Measurements from ENCODE around the gene CBFA2T2. TPM values are rescaled to one million over a fixed set of nuclear protein-coding genes. Genes with fewer than 3 reads are reported as not detected.

The CBFA2T2 gene
- total RNA-seq, 2 experiments from 2014 or later = 17.9 to 18.6 TPM

- ATAC-seq (ENCODE audit: poor library complexity) (peak; percentile 27), DNase-seq (peak in 13 of 14 experiments; percentile 44 to 78 (median 59))
- H3K9me3 ChIP-seq (ENCODE audit: control insufficient read depth in 1 of 2, insufficient read depth in 1 of 2, low read length in 2 of 2) = no peaks in the 10 kb centered on the region
- Mint-ChIP-seq H3K9me3 (no peaks in the 10 kb centered on the region), H3K4me3 (peak overlapping the region; percentile 75), H3K27me3 (no peaks in the 10 kb centered on the region), H3K27ac (peak overlapping the region; percentile 82), H3K4me1 (ENCODE audit: low read depth) (peaks cover 38% of the 10 kb centered on the region), H3K36me3 (ENCODE audit: low read depth) (no peaks in the 10 kb centered on the region)
- H3K4me3 ChIP-seq (ENCODE audit: low read length) = no peak overlapping the region
- ChIA-PET POLR2A (interaction anchor here (0.7 to 2.5 kb wide), 7 partner anchors 21 to 1247 kb away, joined by 3 to 19 read pairs (median 4); partner anchors contain the start of gene PXMP4), CTCF (interaction anchor here (0.9 to 1.8 kb wide), 3 partner anchors 22 to 42 kb away, joined by 3 to 7 read pairs (median 6); no protein-coding TSS in a partner anchor)
- no peak overlapping the region for H3K27ac ChIP-seq (ENCODE audit: low read depth in 1 of 2, low read length in 2 of 2)
- no peaks in the 10 kb centered on the region for H3K36me3 ChIP-seq (ENCODE audit: insufficient read depth, low read length)
- TF ChIP-seq, protein P1, sequence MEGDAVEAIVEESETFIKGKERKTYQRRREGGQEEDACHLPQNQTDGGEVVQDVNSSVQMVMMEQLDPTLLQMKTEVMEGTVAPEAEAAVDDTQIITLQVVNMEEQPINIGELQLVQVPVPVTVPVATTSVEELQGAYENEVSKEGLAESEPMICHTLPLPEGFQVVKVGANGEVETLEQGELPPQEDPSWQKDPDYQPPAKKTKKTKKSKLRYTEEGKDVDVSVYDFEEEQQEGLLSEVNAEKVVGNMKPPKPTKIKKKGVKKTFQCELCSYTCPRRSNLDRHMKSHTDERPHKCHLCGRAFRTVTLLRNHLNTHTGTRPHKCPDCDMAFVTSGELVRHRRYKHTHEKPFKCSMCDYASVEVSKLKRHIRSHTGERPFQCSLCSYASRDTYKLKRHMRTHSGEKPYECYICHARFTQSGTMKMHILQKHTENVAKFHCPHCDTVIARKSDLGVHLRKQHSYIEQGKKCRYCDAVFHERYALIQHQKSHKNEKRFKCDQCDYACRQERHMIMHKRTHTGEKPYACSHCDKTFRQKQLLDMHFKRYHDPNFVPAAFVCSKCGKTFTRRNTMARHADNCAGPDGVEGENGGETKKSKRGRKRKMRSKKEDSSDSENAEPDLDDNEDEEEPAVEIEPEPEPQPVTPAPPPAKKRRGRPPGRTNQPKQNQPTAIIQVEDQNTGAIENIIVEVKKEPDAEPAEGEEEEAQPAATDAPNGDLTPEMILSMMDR (IDR thresholded peaks at IDR 0.05) = no peak
- peaks cover 37% of the 10 kb centered on the region for H3K4me1 ChIP-seq (ENCODE audit: insufficient read depth, low read length)
- H3K27me3 ChIP-seq (ENCODE audit: control insufficient read depth in 1 of 2, insufficient read depth in 2 of 2, low read length in 2 of 2) = no peaks in the 10 kb centered on the region
- intact Hi-C loops (cut with DNase I, micrococcal nuclease) = loop anchor here in 1 of 2 experiments (5.0 to 10.0 kb wide), 2 partner anchors 305 to 422 kb away; partner anchors contain the start of genes EIF2S2 and RALY
These were observed 200.1 kb downstream of the CBFA2T2 start for GRCh38 chr20:33689973-33690372.

DNA sequence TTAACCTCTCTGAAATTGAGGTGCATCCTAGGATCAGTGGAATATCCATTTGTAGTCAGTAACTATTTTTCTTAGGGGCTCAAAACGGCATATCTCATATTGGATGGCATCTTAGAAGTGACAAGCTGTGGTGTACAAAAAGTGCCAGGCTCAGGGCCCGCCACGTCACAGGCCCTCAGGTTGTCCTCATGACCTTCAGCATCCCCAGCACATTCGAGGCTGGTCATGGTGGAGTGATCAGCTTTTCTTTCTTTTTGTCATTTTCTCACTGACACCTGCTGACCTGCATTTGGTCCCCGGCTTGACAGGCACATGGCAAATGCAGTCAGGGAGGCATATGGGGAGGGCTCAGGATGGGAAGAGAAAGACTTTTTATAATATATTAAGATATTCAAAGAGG, 203.4 kb downstream of the CBFA2T2 start:
- ATAC-seq (ENCODE audit: poor library complexity) = no peak
- POLR2A ChIA-PET = interaction anchor here (1.0 kb wide), 2 partner anchors 27 to 39 kb away, joined by 3 to 6 read pairs; partner anchors contain the start of genes PXMP4 and ZNF341

GRCh38 chr20:33693741-33694638, 204.1 kb downstream of the CBFA2T2 start:
- Histone ChIP-seq H3K9me3 (ENCODE audit: control insufficient read depth in 1 of 2, insufficient read depth in 1 of 2, low read length in 2 of 2) (peaks cover 0 to 11% of the 10 kb centered on the region in 2 experiments), H3K27me3 (ENCODE audit: control insufficient read depth in 1 of 2, insufficient read depth in 2 of 2, low read length in 2 of 2) (no peaks in the 10 kb centered on the region), H3K27ac (ENCODE audit: low read depth in 1 of 2, low read length in 2 of 2) (no peak overlapping the region), H3K4me1 (ENCODE audit: insufficient read depth, low read length) (peaks cover 18% of the 10 kb centered on the region), H3K4me3 (ENCODE audit: low read length) (no peak overlapping the region), H3K36me3 (ENCODE audit: insufficient read depth, low read length) (no peaks in the 10 kb centered on the region)
- no peak overlapping the region for H3K4me3 Mint-ChIP-seq
- no peaks in the 10 kb centered on the region for H3K36me3 Mint-ChIP-seq (ENCODE audit: low read depth)
- CTCF ChIA-PET = no interaction called here
- no peaks in the 10 kb centered on the region for H3K27me3 Mint-ChIP-seq
- ATAC-seq (ENCODE audit: poor library complexity) = no peak
- no peaks in the 10 kb centered on the region for H3K9me3 Mint-ChIP-seq
- POLR2A ChIA-PET = interaction anchor here (1.0 kb wide), 1 partner anchor 26 kb away, joined by 6 read pairs; the partner anchor contains the start of gene PXMP4
- H3K4me1 Mint-ChIP-seq (ENCODE audit: low read depth) = peaks cover 14% of the 10 kb centered on the region
- H3K27ac Mint-ChIP-seq = no peak overlapping the region
- TF ChIP-seq, protein P1 (IDR thresholded peaks at IDR 0.05) = no peak
- DNase-seq = no peak
- intact Hi-C loops (cut with DNase I, micrococcal nuclease) = no loop called here

More for the DNA sequence above, 203.4 kb downstream of the CBFA2T2 start:
- CTCF ChIA-PET = no interaction called here
- peaks cover 0 to 4% of the 10 kb centered on the region in 2 experiments for H3K9me3 ChIP-seq (ENCODE audit: control insufficient read depth in 1 of 2, insufficient read depth in 1 of 2, low read length in 2 of 2)
- H3K27me3 ChIP-seq (ENCODE audit: control insufficient read depth in 1 of 2, insufficient read depth in 2 of 2, low read length in 2 of 2) = no peaks in the 10 kb centered on the region
- no peaks in the 10 kb centered on the region for H3K36me3 Mint-ChIP-seq (ENCODE audit: low read depth)
- H3K36me3 ChIP-seq (ENCODE audit: insufficient read depth, low read length) = no peaks in the 10 kb centered on the region
- intact Hi-C loops (cut with DNase I, micrococcal nuclease) = no loop called here
- H3K27ac Mint-ChIP-seq = no peak overlapping the region
- no peaks in the 10 kb centered on the region for H3K27me3 Mint-ChIP-seq
- H3K4me1 ChIP-seq (ENCODE audit: insufficient read depth, low read length) = peaks cover 23% of the 10 kb centered on the region
- TF ChIP-seq, protein P1 (IDR thresholded peaks at IDR 0.05) = no peak
- no peak for DNase-seq
- H3K4me3 ChIP-seq (ENCODE audit: low read length) = no peak overlapping the region
- H3K27ac ChIP-seq (ENCODE audit: low read depth in 1 of 2, low read length in 2 of 2) = no peak overlapping the region
- H3K4me3 Mint-ChIP-seq = no peak overlapping the region
- H3K4me1 Mint-ChIP-seq (ENCODE audit: low read depth) = peaks cover 19% of the 10 kb centered on the region
- H3K9me3 Mint-ChIP-seq = no peaks in the 10 kb centered on the region

Measured in CD4-positive, alpha-beta T cell (primary cell).